HepG2 (cell line): ENCODE data around the gene PRR22. TPM values are rescaled to one million over a fixed set of nuclear protein-coding genes. Genes with fewer than 3 reads are reported as not detected.

Source experiments
- ARHGAP35 ChIP-seq: sonication (generic); formaldehyde crosslinking; IDR thresholded peaks from 2 replicates; pipeline ENCODE4 v1.9.0; 2022; ENCODE audit warnings: mild to moderate bottlenecking, inconsistent platforms, moderate library complexity, missing genetic modification reagents, borderline replicate concordance
- ETV5 ChIP-seq: IDR thresholded peaks from 2 replicates; pipeline ENCODE4 v1.6.1; 2018; ENCODE audit warnings: missing biosample characterization, missing genetic modification reagents, inconsistent platforms, borderline replicate concordance
- HMGXB4 ChIP-seq, 2 experiments: sonication (generic) in 1 of 2; formaldehyde crosslinking in 1 of 2; IDR thresholded peaks; 2 replicates each; pipeline versions ENCODE4 v1.4.0 to v1.6.1; 2018 to 2020; ENCODE audit warnings: missing genetic modification reagents in 2 of 2, borderline replicate concordance in 1 of 2, low read depth in 1 of 2, mild to moderate bottlenecking in 1 of 2, missing biosample characterization in 1 of 2
- HNF4G ChIP-seq, 2 experiments: sonication (generic) in 1 of 2; formaldehyde crosslinking in 1 of 2; IDR thresholded peaks; 2 replicates each; pipeline versions ENCODE4 v1.4.0 to v1.6.1; 2011 to 2020; ENCODE audit warnings: borderline replicate concordance in 2 of 2, low read depth in 2 of 2, mild to moderate bottlenecking in 2 of 2, low read length in 1 of 2, missing genetic modification reagents in 1 of 2, moderate library complexity in 1 of 2
- HOXD1 ChIP-seq: sonication (generic); formaldehyde crosslinking; IDR thresholded peaks from 2 replicates; pipeline ENCODE4 v1.5.0; 2020; ENCODE audit warnings: missing genetic modification reagents
- MATR3 ChIP-seq: sonication (generic); formaldehyde crosslinking; IDR thresholded peaks from 2 replicates; pipeline ENCODE4 v1.4.0; 2020; ENCODE audit warnings: missing genetic modification reagents
- MBNL3 ChIP-seq: fragments of 250-450 bp; sonication (Bioruptor Pico); conservative IDR thresholded peaks from 2 replicates; pipeline ENCODE4 v1.8.0; 2022; ENCODE audit warnings: mild to moderate bottlenecking, inconsistent platforms
- POLR2G ChIP-seq: fragments of 200-400 bp; formaldehyde crosslinking; IDR thresholded peaks from 2 replicates; pipeline ENCODE4 v1.6.1; 2018; ENCODE audit warnings: mild to moderate bottlenecking, low read depth, low read length, moderate library complexity
- RAD51 ChIP-seq: fragments of 450-650 bp; IDR thresholded peaks from 2 replicates; pipeline ENCODE4 v1.6.1; 2016; ENCODE audit warnings: borderline replicate concordance
- SAFB2 ChIP-seq: sonication (generic); formaldehyde crosslinking; IDR thresholded peaks from 2 replicates; pipeline ENCODE4 v1.5.1; 2020; ENCODE audit warnings: missing genetic modification reagents, low read depth, mild to moderate bottlenecking, borderline replicate concordance
- SKIL ChIP-seq: sonication (generic); formaldehyde crosslinking; IDR thresholded peaks from 2 replicates; pipeline ENCODE4 v1.8.0; 2022; ENCODE audit warnings: missing genetic modification reagents, mild to moderate bottlenecking, moderate library complexity, borderline replicate concordance
- SRSF4 ChIP-seq: fragments of 200-400 bp; formaldehyde crosslinking; IDR thresholded peaks from one replicate; pipeline ENCODE4 v1.6.1; 2018; ENCODE audit warnings: mild to moderate bottlenecking, low read depth, low read length, moderate library complexity; ENCODE audit not compliant: poor library complexity, severe bottlenecking
- YY1 ChIP-seq: IDR thresholded peaks from 2 replicates; pipeline ENCODE4 v1.6.1; 2011; ENCODE audit warnings: low read length, low read depth, moderate library complexity, mild to moderate bottlenecking; ENCODE audit not compliant: insufficient read depth, insufficient replicate concordance
- ZBTB33 ChIP-seq: sonication (generic); formaldehyde crosslinking; IDR thresholded peaks from 2 replicates; pipeline ENCODE4 v1.4.0; 2020; ENCODE audit warnings: missing genetic modification reagents
- ZKSCAN1 ChIP-seq: fragments of 150-350 bp; IDR thresholded peaks from 2 replicates; pipeline ENCODE4 v1.6.1; 2014; ENCODE audit warnings: low read length
- ZNF282 ChIP-seq: fragments of 450-650 bp; IDR thresholded peaks from 2 replicates; pipeline ENCODE4 v1.6.1; 2018; ENCODE audit not compliant: partially characterized antibody
- ZNF44 ChIP-seq: sonication (generic); formaldehyde crosslinking; IDR thresholded peaks from 2 replicates; pipeline ENCODE4 v1.5.1; 2020; ENCODE audit warnings: mild to moderate bottlenecking, missing genetic modification reagents
- ZNF530 ChIP-seq: sonication (generic); formaldehyde crosslinking; IDR thresholded peaks from 2 replicates; pipeline ENCODE4 v1.5.0; 2020; ENCODE audit warnings: low read depth, mild to moderate bottlenecking, missing genetic modification reagents
- ZNF547 ChIP-seq: sonication (generic); formaldehyde crosslinking; IDR thresholded peaks from 2 replicates; pipeline ENCODE4 v1.5.1; 2020; ENCODE audit warnings: mild to moderate bottlenecking, missing genetic modification reagents
- ZNF574 ChIP-seq: sonication (generic); formaldehyde crosslinking; IDR thresholded peaks from 2 replicates; pipeline ENCODE4 v1.4.0; 2020; ENCODE audit warnings: missing genetic modification reagents
- polyA plus RNA-seq, 8 experiments: library from polyadenylated mRNA; depleted of rRNA in 3 of 8; stranded (reverse) in 7 of 8; unstranded in 1 of 8; fragments of >200 nt; fragmentation: Illumina TruSeq in 4 of 8; extraction: Trizol in 4 of 8; gene quantifications; 2 replicates each; pipeline versions ENCODE4 v1.2.1 to v1.2.3, GENCODE V29; 2011 to 2016; ENCODE audit warnings: low read depth in 4 of 8, missing spikeins in 1 of 8, mixed read lengths in 1 of 8; ENCODE audit not compliant: insufficient read depth in 1 of 8
- total RNA-seq, 5 experiments: library from RNA; depleted of rRNA; stranded (reverse); fragments of >200 nt; fragmentation: Illumina TruSeq; extraction: Trizol; gene quantifications; 2 replicates each; pipeline ENCODE4 v1.2.3, GENCODE V29; 2016; ENCODE audit warnings: low read depth in 1 of 5

PRR22 gene
- total and polyA plus RNA-seq, 2 of the 13 experiments (the other 11 are each of a cell fraction or from before 2014, with no cell fraction given), result 0.84 to 2.3 TPM

- TF ChIP-seq ARHGAP35 (CRISPR knock-in tag) (no peak), HMGXB4 (CRISPR knock-in tag; IDR thresholded peaks at IDR 0.05; ENCODE audit: borderline replicate concordance in 1 of 2, low read depth in 1 of 2) (no peak; a peak in 1 of 4 replicates), ZNF530 (CRISPR knock-in tag) (no peak), HOXD1 (CRISPR knock-in tag) (no peak), RAD51 (no peak), ZNF547 (CRISPR knock-in tag) (no peak), ZKSCAN1 (no peak), SKIL (no peak), HNF4G (IDR thresholded peaks at IDR 0.05; ENCODE audit: borderline replicate concordance, low read depth, low read length) (no peak), HNF4G (CRISPR knock-in tag; IDR thresholded peaks at IDR 0.05; ENCODE audit: borderline replicate concordance, low read depth) (no peak), POLR2G (0 out of 2 replicates have a peak, but pooled peaks have one; percentile 21), ZNF44 (CRISPR knock-in tag) (no peak), ZNF574 (CRISPR knock-in tag) (peak; percentile 8; the same call in 1 of the 2 replicates), ZBTB33 (CRISPR knock-in tag) (no peak), ZNF282 (no peak), SRSF4 (no peak), SAFB2 (CRISPR knock-in tag) (no peak), MATR3 (CRISPR knock-in tag) (no peak), YY1 (no peak), MBNL3 (CRISPR knock-in tag) (no peak), ETV5 (no peak)
Measured at GRCh38 chr19:5822181-5822844, 37.8 kb upstream of the PRR22 start (continued).
